SK-N-SH (cell line): ENCODE results near the gene MRGPRD. TPM values are rescaled to one million over a fixed set of nuclear protein-coding genes. Genes with fewer than 3 reads are reported as not detected.
A peak's percentile ranks its signal among the peaks of the same experiment; 100 is the strongest.
"Not testable (repeated sequence)": the region's sequence is repeated elsewhere in the genome, so short reads cannot be mapped to it uniquely, and the experiment has no call there.

Experiments used
- CTCF ChIA-PET: fragments of 300-600, 350-600 bp; formaldehyde crosslinking; extraction: SDS; loops from one replicate; lab custom pipeline; 2021; lab: Yijun Ruan, JAX
- POLR2A ChIA-PET: fragments of 350-600 bp; sonication (Branson Sonifier 250); formaldehyde crosslinking; extraction: SDS; loops from one replicate; lab custom pipeline; 2020; ENCODE audit warnings: antibody characterized with exemption, inconsistent platforms; lab: Yijun Ruan, JAX
- DNase-seq: peaks from one replicate; pipeline ENCODE4 v3.0.0; 2012
- H2AFZ ChIP-seq: fragments of 200-600 bp; sonication (generic); 2 replicates; pipeline ENCODE4 v1.8.1; 2016; ENCODE audit warnings: antibody characterized with exemption, mild to moderate bottlenecking, low read depth
- H3F3A ChIP-seq: fragments of 200-600 bp; sonication (generic); replicated peaks from 2 replicates; pipeline ENCODE3; 2016; ENCODE audit warnings: antibody characterized with exemption, mild to moderate bottlenecking; ENCODE audit not compliant: insufficient read depth
- H3K27ac ChIP-seq, 2 experiments: fragments of 200-500 bp in 1 of 2; fragments of 200-600 bp in 1 of 2; sonication (Bioruptor generic) in 1 of 2; sonication (generic), shearing (Covaris generic) in 1 of 2; 2 replicates each; pipeline versions ENCODE4 v1.5.1 to v1.6.1; 2014 to 2016; ENCODE audit warnings: low read depth in 2 of 2, inconsistent platforms in 1 of 2, low read length in 1 of 2, mild to moderate bottlenecking in 1 of 2, mixed read lengths in 1 of 2
- H3K27me3 ChIP-seq: fragments of 200-600 bp; sonication (generic), shearing (Covaris generic); 2 replicates; pipeline ENCODE4 v1.6.1; 2016; ENCODE audit warnings: mixed run types; ENCODE audit not compliant: insufficient read depth
- H3K36me3 ChIP-seq, 2 experiments: fragments of 200-500 bp in 1 of 2; fragments of 200-600 bp in 1 of 2; sonication (Bioruptor generic) in 1 of 2; sonication (generic) in 1 of 2; replicated peaks in 1 of 2; 2 replicates each; pipeline versions ENCODE3 to v1.5.1; 2014 to 2016; ENCODE audit warnings: low read length in 1 of 2, mild to moderate bottlenecking in 1 of 2; ENCODE audit not compliant: insufficient read depth in 2 of 2, control insufficient read depth in 1 of 2
- H3K4me1 ChIP-seq, 2 experiments: fragments of 200-500 bp in 1 of 2; fragments of 200-600 bp in 1 of 2; sonication (Bioruptor generic) in 1 of 2; sonication (generic), shearing (Covaris generic) in 1 of 2; 2 replicates each; pipeline versions ENCODE4 v1.5.1 to v1.6.1; 2014 to 2016; ENCODE audit warnings: low read depth in 1 of 2, low read length in 1 of 2, mixed run types in 1 of 2; ENCODE audit not compliant: insufficient read depth in 2 of 2, control insufficient read depth in 1 of 2
- H3K4me2 ChIP-seq: fragments of 200-600 bp; sonication (generic), shearing (Covaris generic); 2 replicates; pipeline ENCODE4 v1.6.1; 2017; ENCODE audit warnings: mixed run types
- H3K4me3 ChIP-seq, 2 experiments: fragments of 200-500 bp in 1 of 2; fragments of 200-600 bp in 1 of 2; sonication (Bioruptor generic) in 1 of 2; sonication (generic), shearing (Covaris generic) in 1 of 2; 2 replicates each; pipeline versions ENCODE4 v1.5.1 to v1.8.1; 2014 to 2016; ENCODE audit warnings: low read depth in 2 of 2, inconsistent platforms in 1 of 2, low read length in 1 of 2, mild to moderate bottlenecking in 1 of 2, mixed read lengths in 1 of 2, moderate library complexity in 1 of 2
- H3K79me2 ChIP-seq: fragments of 200-600 bp; sonication (generic); 2 replicates; pipeline ENCODE4 v1.8.1; 2017; ENCODE audit warnings: mild to moderate bottlenecking; ENCODE audit not compliant: insufficient read depth
- H3K9ac ChIP-seq: fragments of 200-600 bp; sonication (generic); 2 replicates; pipeline ENCODE4 v1.6.1; 2017; ENCODE audit warnings: mixed run types
- H3K9me2 ChIP-seq: fragments of 200-600 bp; sonication (generic); 2 replicates; pipeline ENCODE4 v1.6.1; 2017; ENCODE audit warnings: mixed run types
- H3K9me3 ChIP-seq: fragments of 200-600 bp; sonication (generic); 2 replicates; pipeline ENCODE4 v1.6.1; 2017; ENCODE audit warnings: mixed run types, mild to moderate bottlenecking, moderate library complexity
- H4K20me1 ChIP-seq: fragments of 200-600 bp; sonication (generic); 2 replicates; pipeline ENCODE4 v1.6.1; 2017; ENCODE audit warnings: mild to moderate bottlenecking, mixed run types; ENCODE audit not compliant: insufficient read depth
- CHD2 ChIP-seq: fragments of 150-350 bp; IDR thresholded peaks from 2 replicates; pipeline ENCODE4 v1.6.1; 2018; ENCODE audit warnings: low read length; ENCODE audit not compliant: partially characterized antibody
- CTCF ChIP-seq: fragments of 200-600 bp; sonication (generic); IDR thresholded peaks from 2 replicates; pipeline ENCODE4 v1.6.1; 2017; ENCODE audit warnings: antibody characterized with exemption, mild to moderate bottlenecking, moderate library complexity
- ELF1 ChIP-seq: IDR thresholded peaks from 2 replicates; pipeline ENCODE4 v1.4.0; 2012
- FOXJ3 ChIP-seq: sonication (generic); formaldehyde crosslinking; IDR thresholded peaks from 2 replicates; pipeline ENCODE4 v1.5.1; 2020; ENCODE audit warnings: mild to moderate bottlenecking, missing genetic modification reagents
- FOXM1 ChIP-seq: IDR thresholded peaks from 2 replicates; pipeline ENCODE4 v1.4.0; 2012; ENCODE audit warnings: low read depth, mild to moderate bottlenecking
- GABPA ChIP-seq: IDR thresholded peaks from 2 replicates; pipeline ENCODE4 v1.4.0; 2012; ENCODE audit warnings: low read depth, mild to moderate bottlenecking
- JUND ChIP-seq: IDR thresholded peaks from 2 replicates; pipeline ENCODE4 v1.4.0; 2012
- MEF2A ChIP-seq: IDR thresholded peaks from 2 replicates; pipeline ENCODE4 v1.4.0; 2012; ENCODE audit warnings: low read depth, borderline replicate concordance
- MXI1 ChIP-seq: IDR thresholded peaks from 2 replicates; pipeline ENCODE4 v1.6.1; 2012; ENCODE audit warnings: mild to moderate bottlenecking, low read depth, low read length, improper control_type of control experiment
- PBX3 ChIP-seq: IDR thresholded peaks from 2 replicates; pipeline ENCODE4; 2012
- RAD21 ChIP-seq: IDR thresholded peaks from 2 replicates; pipeline ENCODE4 v1.6.1; 2012; ENCODE audit warnings: mild to moderate bottlenecking, low read length
- RCOR1 ChIP-seq: fragments of 150-350 bp; IDR thresholded peaks from 2 replicates; pipeline ENCODE4 v1.6.1; 2017; ENCODE audit warnings: antibody characterized with exemption, low read length
- RFX5 ChIP-seq: IDR thresholded peaks from 2 replicates; pipeline ENCODE4 v1.6.1; 2012; ENCODE audit warnings: mild to moderate bottlenecking, improper control_type of control experiment, low read length
- RXRA ChIP-seq: IDR thresholded peaks from 2 replicates; pipeline ENCODE4 v1.4.0; 2012; ENCODE audit warnings: low read depth, mild to moderate bottlenecking, borderline replicate concordance
- USF1 ChIP-seq: IDR thresholded peaks from 2 replicates; pipeline ENCODE4 v1.4.0; 2012; ENCODE audit warnings: low read depth, borderline replicate concordance
- USF2 ChIP-seq: fragments of 150-350 bp; IDR thresholded peaks from 2 replicates; pipeline ENCODE4 v1.6.1; 2017; ENCODE audit warnings: antibody characterized with exemption, low read length, low read depth, borderline replicate concordance
- YY1 ChIP-seq: IDR thresholded peaks from 2 replicates; pipeline ENCODE4 v1.4.0; 2012; ENCODE audit warnings: low read depth, mild to moderate bottlenecking
- WGBS: methylation state at CpG from one replicate; pipeline ENCODE4 v1.1.6; 2017; ENCODE audit warnings: low lambda C conversion rate; 5-methylcytosine and 5-hydroxymethylcytosine counted together
- polyA plus RNA-seq, 3 experiments: library from polyadenylated mRNA; depleted of rRNA; stranded (reverse); fragments of >200 nt; gene quantifications; 2 replicates each; pipeline ENCODE4 v1.2.3, GENCODE V29; 2012

MRGPRD gene
- polyA plus RNA-seq, 1 of the 3 experiments (the other 2 are of a cell fraction), result not detected

- 91% methylated on average over 20 of the region's 23 CpGs for WGBS
- no peaks in the 10 kb centered on the region for H3K9me2 ChIP-seq
- no peaks in the 10 kb centered on the region for H3K36me3 ChIP-seq
- no peak overlapping the region for H3K4me3 ChIP-seq
- H3K9ac ChIP-seq, result no peak overlapping the region
- H2AFZ ChIP-seq, result peak overlapping the region; percentile 72; the same call in 1 of the 2 replicates
- no peaks in the 10 kb centered on the region for H4K20me1 ChIP-seq
- no peaks in the 10 kb centered on the region for H3F3A ChIP-seq
- POLR2A ChIA-PET, result no interaction called here
- no peaks in the 10 kb centered on the region; the same call in 1 of the 2 replicates for H3K27me3 ChIP-seq
- H3K27ac ChIP-seq, result no peak overlapping the region
- H3K79me2 ChIP-seq, result no peaks in the 10 kb centered on the region
- TF ChIP-seq FOXJ3 (CRISPR knock-in tag) (no peak), USF1 (peak; percentile 89), JUND (no peak), YY1 (peak; percentile 46; the same call in 1 of the 2 replicates)
- TF ChIP-seq, all 33 proteins: peak for 2
- CTCF ChIA-PET, result no interaction called here
- Histone ChIP-seq H3K9me3 (no peaks in the 10 kb centered on the region), H3K4me2 (no peak overlapping the region), H3K4me1 (peaks cover 0 to 15% of the 10 kb centered on the region in 2 experiments; a peak in 1 of 4 replicates)
- DNase-seq, result no peak
Observed at GRCh38 chr11:68974421-68975194, 6.2 kb downstream of the MRGPRD start.

GRCh38 chr11:68973706-68974105 is 7.1 kb downstream of the MRGPRD start:
- H3K27ac ChIP-seq, H3K9me3 ChIP-seq, H3K79me2 ChIP-seq, CTCF ChIA-PET, DNase-seq, H3K4me1 ChIP-seq, H3K4me2 ChIP-seq, H4K20me1 ChIP-seq, H3K9ac ChIP-seq, H3F3A ChIP-seq, H3K4me3 ChIP-seq, POLR2A ChIA-PET, H2AFZ ChIP-seq, H3K27me3 ChIP-seq, H3K9me2 ChIP-seq, H3K36me3 ChIP-seq: not testable (repeated sequence)
- 70% methylated on average over 6 of the region's 12 CpGs for WGBS

GRCh38 chr11:68973219-68973618 is 7.6 kb downstream of the MRGPRD start:
- 62% methylated on average over 4 of the region's 4 CpGs for WGBS
- no peaks in the 10 kb centered on the region for H3K9me3 ChIP-seq
- H2AFZ ChIP-seq, result no peak overlapping the region
- H3K4me2 ChIP-seq, result no peak overlapping the region
- H3K27ac ChIP-seq, result no peak overlapping the region
- no peaks in the 10 kb centered on the region for H3F3A ChIP-seq
- POLR2A ChIA-PET, result no interaction called here
- H3K27me3 ChIP-seq, result no peaks in the 10 kb centered on the region; the same call in 1 of the 2 replicates
- CTCF ChIA-PET, result no interaction called here
- H3K36me3 ChIP-seq, result no peaks in the 10 kb centered on the region
- H3K9me2 ChIP-seq, result no peaks in the 10 kb centered on the region
- peaks cover 0 to 5% of the 10 kb centered on the region in 2 experiments; a peak in 1 of 4 replicates for H3K4me1 ChIP-seq
- no peak for DNase-seq
- H3K79me2 ChIP-seq, result no peaks in the 10 kb centered on the region
- no peaks in the 10 kb centered on the region for H4K20me1 ChIP-seq
- H3K4me3 ChIP-seq, result no peak overlapping the region
- no peak overlapping the region for H3K9ac ChIP-seq
- TF ChIP-seq MEF2A (no peak), GABPA (no peak), CHD2 (no peak), RCOR1 (no peak), USF1 (no peak), ELF1 (no peak), CTCF (no peak), RAD21 (no peak), RFX5 (no peak), FOXJ3 (CRISPR knock-in tag) (no peak), USF2 (no peak), MXI1 (no peak), RXRA (no peak), FOXM1 (no peak), PBX3 (no peak)
